ENCODE results near the gene HOXA9. TPM values are rescaled to one million over a fixed set of nuclear protein-coding genes. Genes with fewer than 3 reads are reported as not detected.

Gene HOXA9
- total and polyA plus RNA-seq, 2 of the 8 experiments (the other 6 are each of a cell fraction or from before 2014, with no cell fraction given) = not detected

DNA sequence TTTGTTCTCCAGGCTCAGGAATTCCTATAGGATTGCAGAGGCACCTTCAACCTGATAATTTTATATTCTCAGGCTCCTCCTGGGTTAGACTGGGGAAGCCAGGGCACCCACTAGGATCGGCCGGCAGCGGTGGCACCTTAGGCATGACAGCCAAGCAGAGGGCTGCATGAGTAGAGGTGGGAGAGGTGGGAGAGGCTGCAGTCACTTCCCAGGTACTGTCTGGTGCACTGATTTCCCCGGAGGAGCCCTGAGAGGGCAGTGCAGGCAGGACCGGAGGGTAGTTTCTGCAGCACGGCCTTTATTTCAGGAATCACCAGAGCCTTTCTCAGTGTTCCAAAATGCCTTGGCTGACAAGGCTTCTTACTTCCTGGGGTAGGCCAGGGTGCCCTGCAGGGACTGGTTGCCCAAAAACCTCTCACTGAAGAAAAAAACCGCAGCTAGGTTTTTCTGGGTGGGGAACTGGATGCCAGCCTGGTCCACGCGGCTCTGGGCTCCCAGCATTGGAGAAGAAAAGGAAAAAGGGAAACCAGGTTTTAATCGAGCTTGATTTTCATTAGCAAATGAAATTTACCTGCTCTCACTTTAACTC lies 38.1 kb upstream of the HOXA9 start:
- no peak overlapping the region for H2BK20ac ChIP-seq (ENCODE audit: low read length)
- H4K20me1 ChIP-seq (replicated peaks in 1 of 2; ENCODE audit: control insufficient read depth in 1 of 2, insufficient read depth in 2 of 2, low read length in 2 of 2) = peaks cover 33 to 49% of the 10 kb centered on the region in 2 experiments
- FAIRE-seq = no peak
- H3K56ac ChIP-seq (replicated peaks; ENCODE audit: insufficient read length, low read depth, low read length) = no peak overlapping the region
- no peak overlapping the region for H3K27ac ChIP-seq (ENCODE audit: low read depth, low read length)
- peaks cover 0 to 8% (median 4%) of the 10 kb centered on the region in 4 experiments; a peak in 6 of 7 replicates for H3K4me1 ChIP-seq (replicated peaks in 1 of 4; ENCODE audit: control insufficient read depth in 3 of 4, insufficient read depth in 4 of 4, low read length in 3 of 4)
- H2BK5ac ChIP-seq (ENCODE audit: low read depth, low read length) = no peak overlapping the region
- POLR2A ChIA-PET (ENCODE audit: partially characterized antibody) = no interaction called here
- no peak overlapping the region for H4K8ac ChIP-seq (ENCODE audit: extremely low read depth, insufficient read depth, low read length)
- H3K9ac ChIP-seq (replicated peaks in 1 of 4; ENCODE audit: extremely low read depth in 1 of 4, low read depth in 3 of 4, low read length in 3 of 4) = no peak overlapping the region
- no peaks in the 10 kb centered on the region; a peak in 1 of 4 replicates for H3K9me3 ChIP-seq (ENCODE audit: insufficient read depth in 2 of 2, low read depth in 1 of 2, low read length in 1 of 2)
- no peak overlapping the region for H2BK12ac ChIP-seq (ENCODE audit: low read depth, low read length)
- H3K27me3 ChIP-seq (replicated peaks in 1 of 4; ENCODE audit: control insufficient read depth in 3 of 4, extremely low read depth in 1 of 4, insufficient read depth in 3 of 4, low read length in 3 of 4) = peaks cover 97 to 100% (median 100%) of the 10 kb centered on the region in 4 experiments
- H4K91ac ChIP-seq (replicated peaks; ENCODE audit: insufficient read length, low read length) = no peak overlapping the region
- TF ChIP-seq EGR1 (IDR thresholded peaks at IDR 0.05; ENCODE audit: borderline replicate concordance, low read depth, low read length) (no peak), FOSL1 (IDR thresholded peaks at IDR 0.05; ENCODE audit: insufficient read depth, low read depth, low read length) (no peak), EZH2 (IDR thresholded peaks at IDR 0.05; ENCODE audit: low read depth, low read length, severe bottlenecking) (peak; percentile 8), YY1 (IDR thresholded peaks at IDR 0.05; ENCODE audit: low read depth, low read length) (no peak), SUZ12 (IDR thresholded peaks at IDR 0.05; ENCODE audit: low read length) (peak; percentile 81), RNF2 (IDR thresholded peaks at IDR 0.05; ENCODE audit: borderline replicate concordance, low read depth, low read length, missing control alignments, poor library complexity, severe bottlenecking) (peak; percentile 74)
- TF ChIP-seq, protein P1, sequence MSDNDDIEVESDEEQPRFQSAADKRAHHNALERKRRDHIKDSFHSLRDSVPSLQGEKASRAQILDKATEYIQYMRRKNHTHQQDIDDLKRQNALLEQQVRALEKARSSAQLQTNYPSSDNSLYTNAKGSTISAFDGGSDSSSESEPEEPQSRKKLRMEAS (IDR thresholded peaks at IDR 0.05) = no peak
- H4K5ac ChIP-seq (ENCODE audit: insufficient read length, low read depth, low read length) = no peak overlapping the region
- 39% methylated on average over 10 of the region's 10 CpGs; no CpG with 5 or more reads in 1 of the 2 experiments for WGBS, 2 experiments (ENCODE audit: extremely low coverage in 1 of 2, insufficient coverage in 1 of 2, insufficient read length in 1 of 2, insufficient replicate concordance in 2 of 2, low coverage in 1 of 2, low lambda C conversion rate in 2 of 2, missing lambda C conversion rate in 1 of 2)
- H3K18ac ChIP-seq (ENCODE audit: extremely low read depth, low read length) = no peak overlapping the region
- H3K4me3 ChIP-seq (ENCODE audit: extremely low read depth in 1 of 4, insufficient read depth in 2 of 4, low read depth in 3 of 4, low read length in 4 of 4) = no peak overlapping the region
- H3K79me1 ChIP-seq (ENCODE audit: low read depth, low read length) = no peaks in the 10 kb centered on the region; the same call in 1 of the 2 replicates
- peaks cover 0 to 16% (median 0%) of the 10 kb centered on the region in 4 experiments; a peak in 1 of 8 replicates for H3K36me3 ChIP-seq (ENCODE audit: control insufficient read depth in 2 of 4, insufficient read depth in 4 of 4, low read length in 3 of 4)
- no peaks in the 10 kb centered on the region; the same call in 1 of the 2 replicates for H3K23me2 ChIP-seq (ENCODE audit: low read depth, low read length)
- H3K4me2 ChIP-seq (ENCODE audit: insufficient read depth in 1 of 2, low read depth in 2 of 2, low read length in 2 of 2) = no peak overlapping the region
- H3K79me2 ChIP-seq (ENCODE audit: control insufficient read depth in 1 of 2, insufficient read depth in 2 of 2, low read length in 2 of 2) = no peaks in the 10 kb centered on the region
- no peak overlapping the region for H3K4ac ChIP-seq (replicated peaks; ENCODE audit: insufficient read length, low read depth, low read length)
- peak overlapping the region; percentile 16; the same call in 1 of the 2 replicates for H2BK15ac ChIP-seq (ENCODE audit: low read length)
- no peak overlapping the region for H2AFZ ChIP-seq (ENCODE audit: low read length)
- H2AK5ac ChIP-seq (ENCODE audit: low read depth, low read length) = no peak overlapping the region
- H2BK120ac ChIP-seq (replicated peaks; ENCODE audit: low read depth, low read length) = no peak overlapping the region
- CTCF ChIA-PET (ENCODE audit: partially characterized antibody) = interaction anchor here (0.9 to 2.1 kb wide), 6 partner anchors 10 to 47 kb away, joined by 3 to 6 read pairs (median 4); partner anchors contain the start of gene HOXA11
- DNase-seq (ENCODE audit: low read depth in 1 of 2, low spot score in 2 of 2) = peak in 1 of 2 experiments; percentile 42
- no peak overlapping the region for H3K23ac ChIP-seq (ENCODE audit: insufficient read length)
- no peak overlapping the region for H3K14ac ChIP-seq (ENCODE audit: insufficient read length)

Measured in H1 (cell line).